Spleen (tissue), 7 donors: ENCODE data around the gene GABARAP.

Source experiments
- POLR2A ChIP-seq, 3 donors: fragments of 450-650 bp; IDR thresholded peaks; one replicate each; pipeline ENCODE4 v1.5.1; 2017; ENCODE audit warnings: antibody characterized with exemption in 3 of 3, mild to moderate bottlenecking in 1 of 3
- POLR2AphosphoS5 ChIP-seq, 3 donors: sonication (generic); formaldehyde crosslinking; IDR thresholded peaks; one replicate each; pipeline ENCODE4 v1.5.1; 2017; ENCODE audit warnings: antibody characterized with exemption in 3 of 3
- TF ChIP-seq, protein P1 (sequence below), 11 experiments: fragments of 200-600 bp in 7 of 11; fragments of 450-650 bp in 4 of 11; sonication (generic) in 4 of 11; IDR thresholded peaks in 8 of 11; conservative IDR thresholded peaks in 3 of 11; 1 replicate in 7 of 11; 2 replicates in 4 of 11; pipeline versions ENCODE4 v1.4.0 to v1.8.0; 2016 to 2021; ENCODE audit warnings: antibody characterized with exemption in 11 of 11, inconsistent platforms in 4 of 11, mild to moderate bottlenecking in 1 of 11
- donor health status: DM: no; HTN: no; CAD: no; lungs with moderate emphysema.
- donor health status: DM: no; HTN: no; CAD: no.
- donor health status: DM: no; HTN: no; CAD: no.

DNA sequence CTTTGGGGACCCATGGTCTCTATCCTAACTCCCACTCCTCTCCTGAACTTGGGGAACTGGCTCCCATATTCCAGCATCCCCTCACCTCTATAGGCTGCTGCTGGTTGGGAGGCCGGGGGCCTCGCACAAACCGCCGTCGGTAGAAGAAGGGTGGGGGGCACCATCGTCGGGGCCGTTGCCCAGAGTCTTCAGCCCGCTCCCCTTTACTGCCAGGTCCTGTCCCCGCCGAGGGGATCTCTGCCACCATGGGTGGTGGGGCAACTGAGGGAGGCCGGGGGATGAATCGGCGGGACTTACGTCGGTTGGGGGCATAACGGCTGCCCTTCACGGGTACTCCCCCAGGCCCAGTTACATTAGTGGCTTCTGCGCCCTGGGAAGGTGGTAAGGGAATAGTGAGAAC is 47.9 kb upstream of the GABARAP start:
- TF ChIP-seq, protein P1, sequence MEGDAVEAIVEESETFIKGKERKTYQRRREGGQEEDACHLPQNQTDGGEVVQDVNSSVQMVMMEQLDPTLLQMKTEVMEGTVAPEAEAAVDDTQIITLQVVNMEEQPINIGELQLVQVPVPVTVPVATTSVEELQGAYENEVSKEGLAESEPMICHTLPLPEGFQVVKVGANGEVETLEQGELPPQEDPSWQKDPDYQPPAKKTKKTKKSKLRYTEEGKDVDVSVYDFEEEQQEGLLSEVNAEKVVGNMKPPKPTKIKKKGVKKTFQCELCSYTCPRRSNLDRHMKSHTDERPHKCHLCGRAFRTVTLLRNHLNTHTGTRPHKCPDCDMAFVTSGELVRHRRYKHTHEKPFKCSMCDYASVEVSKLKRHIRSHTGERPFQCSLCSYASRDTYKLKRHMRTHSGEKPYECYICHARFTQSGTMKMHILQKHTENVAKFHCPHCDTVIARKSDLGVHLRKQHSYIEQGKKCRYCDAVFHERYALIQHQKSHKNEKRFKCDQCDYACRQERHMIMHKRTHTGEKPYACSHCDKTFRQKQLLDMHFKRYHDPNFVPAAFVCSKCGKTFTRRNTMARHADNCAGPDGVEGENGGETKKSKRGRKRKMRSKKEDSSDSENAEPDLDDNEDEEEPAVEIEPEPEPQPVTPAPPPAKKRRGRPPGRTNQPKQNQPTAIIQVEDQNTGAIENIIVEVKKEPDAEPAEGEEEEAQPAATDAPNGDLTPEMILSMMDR (IDR thresholded peaks at IDR 0.05 in 8 of 11, conservative IDR thresholded peaks at IDR 0.05 in 3 of 11), result no peak
- no peak for TF ChIP-seq POLR2A (IDR thresholded peaks at IDR 0.05)
- no peak for TF ChIP-seq POLR2AphosphoS5 (IDR thresholded peaks at IDR 0.05)
